Endothelial cell (in vitro differentiated cells): ENCODE measurements around the gene SNPH. TPM values are rescaled to one million over a fixed set of nuclear protein-coding genes. Genes with fewer than 3 reads are reported as not detected.

Source experiments
- DNase-seq: peaks from one replicate; pipeline ENCODE4 v3.0.0; 2021; ENCODE audit warnings: low spot score
- H3K27ac Mint-ChIP-seq: one replicate; pipeline ENCODE4 v1.8.0; 2021; ENCODE audit warnings: mixed read lengths, inconsistent platforms; ENCODE audit not compliant: unreplicated experiment
- H3K27me3 Mint-ChIP-seq: one replicate; pipeline ENCODE4 v1.8.0; 2021; ENCODE audit warnings: mild to moderate bottlenecking, moderate library complexity, mixed read lengths, inconsistent platforms; ENCODE audit not compliant: unreplicated experiment
- H3K36me3 Mint-ChIP-seq: one replicate; pipeline ENCODE4 v1.8.0; 2021; ENCODE audit warnings: mild to moderate bottlenecking, low read depth, mixed read lengths, inconsistent platforms; ENCODE audit not compliant: unreplicated experiment
- H3K4me1 Mint-ChIP-seq: one replicate; pipeline ENCODE4 v1.8.0; 2021; ENCODE audit warnings: mild to moderate bottlenecking, mixed read lengths, inconsistent platforms; ENCODE audit not compliant: unreplicated experiment
- H3K4me3 Mint-ChIP-seq: one replicate; pipeline ENCODE4 v1.8.0; 2021; ENCODE audit warnings: mild to moderate bottlenecking, mixed read lengths, inconsistent platforms; ENCODE audit not compliant: unreplicated experiment
- H3K9me3 Mint-ChIP-seq: one replicate; pipeline ENCODE4 v1.8.0; 2021; ENCODE audit warnings: mixed read lengths, inconsistent platforms; ENCODE audit not compliant: unreplicated experiment
- CTCF ChIP-seq: fragments of 200-600 bp; sonication (generic); IDR thresholded peaks from one replicate; pipeline ENCODE4 v1.5.0; 2021; ENCODE audit warnings: antibody characterized with exemption; ENCODE audit not compliant: unreplicated experiment
- total RNA-seq: library from RNA; stranded (reverse); fragmentation: NEBNext Ultra II Directional; extraction: Animal tissue kit (Norgen Biotek cat#: 25700); gene quantifications from one replicate; pipeline ENCODE4 v1.2.1, GENCODE V29; 2021; ENCODE audit not compliant: unreplicated experiment

SNPH gene
- total RNA-seq, 1 donor from 2014 or later = 8.4 TPM

DNA sequence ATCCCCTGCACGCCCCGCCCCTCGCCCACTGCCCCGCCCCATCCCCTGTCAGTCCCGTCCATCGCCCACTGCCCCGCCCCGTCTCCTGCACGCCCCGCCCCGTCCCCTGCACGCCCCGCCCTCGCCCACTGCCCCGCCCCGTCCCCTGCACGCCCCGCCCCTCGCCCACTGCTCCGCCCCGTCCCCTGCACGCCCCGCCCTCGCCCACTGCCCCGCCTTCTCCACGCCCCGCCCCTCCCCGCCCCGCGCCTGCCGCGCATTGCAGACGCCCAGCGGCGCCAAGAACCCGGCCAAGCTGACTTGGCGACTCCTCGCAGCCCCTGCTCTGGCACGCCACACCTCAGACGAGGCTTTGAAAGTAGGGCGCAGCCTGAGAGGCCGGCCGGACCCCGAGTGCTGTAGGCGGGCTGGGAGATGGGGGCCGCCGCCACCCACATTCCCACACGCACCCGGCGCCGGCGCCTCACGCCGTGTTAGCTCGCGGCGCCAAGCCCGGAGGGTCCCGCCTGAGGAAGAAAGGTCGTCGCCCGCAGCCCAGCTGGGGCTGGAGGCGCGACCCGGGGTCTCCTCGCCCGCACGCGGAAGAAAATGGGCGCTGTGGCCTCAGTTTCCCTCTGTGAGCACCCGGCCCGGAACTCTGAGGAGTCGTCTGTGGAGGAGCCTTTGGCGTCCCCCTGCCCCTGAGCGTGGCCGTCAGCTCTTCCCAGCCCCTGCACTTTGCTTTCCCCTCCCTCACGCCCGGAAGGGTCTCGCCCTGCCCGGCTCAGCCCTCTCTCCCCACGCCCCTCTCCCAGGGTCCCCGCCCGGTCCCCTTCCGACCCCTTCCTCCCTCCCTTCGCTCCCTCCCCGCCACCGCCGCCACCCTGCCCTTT lies 40.1 kb upstream of the SNPH start, which contains the start of gene RAD21L1:
Gene RAD21L1 (plus strand): TSS at position 262 of the 872 bp plus-strand sequence. CDS start 2,410 bp downstream, outside the sequence.
- peak within 1 kb of the TSS; percentile 48 for H3K27ac Mint-ChIP-seq
- no peak for TF ChIP-seq CTCF

DNA sequence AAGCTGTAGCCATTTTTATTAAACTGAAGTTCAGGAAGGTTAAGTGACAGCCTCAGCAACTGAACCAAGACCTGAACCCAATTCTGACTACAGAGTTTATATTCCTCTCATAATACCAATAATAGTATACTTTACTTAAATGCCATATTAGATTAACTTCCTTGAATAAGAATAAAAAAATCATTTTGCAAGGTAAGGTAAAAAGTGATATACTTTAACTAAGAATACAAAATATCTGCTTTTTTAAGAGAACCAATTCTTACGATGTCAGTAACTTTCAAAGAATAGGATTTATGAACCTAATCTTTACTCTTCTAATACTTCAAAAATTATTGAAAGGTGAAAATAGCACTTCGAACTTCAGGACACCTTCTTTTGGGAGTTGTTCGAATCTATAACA lies 36.6 kb upstream of the SNPH start:
- no peak for DNase-seq
- Mint-ChIP-seq H3K27me3 (peaks cover 4% of the 10 kb centered on the region), H3K27ac (no peak overlapping the region), H3K36me3 (no peaks in the 10 kb centered on the region), H3K9me3 (no peaks in the 10 kb centered on the region), H3K4me1 (peaks cover 5% of the 10 kb centered on the region), H3K4me3 (no peak overlapping the region)
- no peak for TF ChIP-seq CTCF

More for the DNA sequence above, 40.1 kb upstream of the SNPH start, which contains the start of gene RAD21L1:
- DNase-seq = peak; percentile 93
- Mint-ChIP-seq H3K4me1 (peaks cover 5% of the 10 kb centered on the region), H3K27me3 (peaks cover 7% of the 10 kb centered on the region), H3K4me3 (peak within 1 kb of the TSS; percentile 90), H3K36me3 (no peaks in the 10 kb centered on the region), H3K9me3 (no peaks in the 10 kb centered on the region)

- TF ChIP-seq CTCF = no peak
- H3K27me3 Mint-ChIP-seq = peaks cover 2% of the 10 kb centered on the region
- DNase-seq = no peak
- H3K27ac Mint-ChIP-seq = no peak overlapping the region
- peaks cover 5% of the 10 kb centered on the region for H3K4me1 Mint-ChIP-seq
- no peaks in the 10 kb centered on the region for H3K9me3 Mint-ChIP-seq
- no peaks in the 10 kb centered on the region for H3K36me3 Mint-ChIP-seq
- H3K4me3 Mint-ChIP-seq = no peak overlapping the region
Measured at GRCh38 chr20:1232286-1233111, 33.6 kb upstream of the SNPH start.

GRCh38 chr20:1240549-1240948 lies 25.5 kb upstream of the SNPH start:
- Mint-ChIP-seq H3K36me3 (no peaks in the 10 kb centered on the region), H3K27ac (peak overlapping the region; percentile 88), H3K4me1 (peaks cover 25% of the 10 kb centered on the region), H3K27me3 (peaks cover 3% of the 10 kb centered on the region), H3K4me3 (no peak overlapping the region), H3K9me3 (no peaks in the 10 kb centered on the region)
- TF ChIP-seq CTCF = no peak
- DNase-seq = no peak
